Esophagus muscularis mucosa (tissue), 4 donors: ENCODE data around the gene PSG11. TPM values are rescaled to one million over a fixed set of nuclear protein-coding genes. Genes with fewer than 3 reads are reported as not detected.
"Not testable (repeated sequence)": the region's sequence is repeated elsewhere in the genome, so short reads cannot be mapped to it uniquely, and the experiment has no call there.

Experiments used
- DNase-seq: peaks from one replicate; pipeline ENCODE4 v3.0.0-alpha.2; 2017; ENCODE audit errors: extremely low spot score
- H3K27ac ChIP-seq, 4 donors: fragments of 200-600 bp; sonication (generic); replicated peaks in 1 of 4; 1 replicate in 3 of 4; 2 replicates in 1 of 4; pipeline ENCODE4 v1.5.1; 2016 to 2019; ENCODE audit warnings: mild to moderate bottlenecking in 1 of 4
- H3K27me3 ChIP-seq, 4 donors: fragments of 200-600 bp; sonication (generic); one replicate each; pipeline versions ENCODE4 v1.5.1 to v1.6.0; 2016 to 2019
- H3K36me3 ChIP-seq, 4 donors: fragments of 200-600 bp; sonication (generic); one replicate each; pipeline ENCODE4 v1.5.1; 2016 to 2019
- H3K4me1 ChIP-seq, 4 donors: fragments of 200-600 bp; sonication (generic); one replicate each; pipeline ENCODE4 v1.5.1; 2016 to 2019
- H3K4me3 ChIP-seq, 4 donors: fragments of 200-600 bp; sonication (generic); 1 replicate in 2 of 4; 2 replicates in 2 of 4; pipeline ENCODE4 v1.5.1; 2016 to 2019; ENCODE audit warnings: mild to moderate bottlenecking in 4 of 4, moderate library complexity in 1 of 4
- H3K9me3 ChIP-seq, 4 donors: fragments of 200-600 bp; sonication (generic); 1 replicate in 3 of 4; 2 replicates in 1 of 4; pipeline ENCODE4 v1.5.1; 2016 to 2019
- CTCF ChIP-seq, 3 experiments: fragments of 200-600 bp in 2 of 3; fragments of 450-650 bp in 1 of 3; sonication (generic) in 2 of 3; IDR thresholded peaks; one replicate each; pipeline ENCODE4 v1.5.1; 2017 to 2019; ENCODE audit warnings: antibody characterized with exemption in 3 of 3, mild to moderate bottlenecking in 2 of 3, moderate library complexity in 1 of 3
- EP300 ChIP-seq: sonication (generic); formaldehyde crosslinking; IDR thresholded peaks from one replicate; pipeline ENCODE4 v1.6.1; 2017; ENCODE audit warnings: antibody characterized with exemption
- POLR2A ChIP-seq: fragments of 450-650 bp; IDR thresholded peaks from one replicate; pipeline ENCODE4 v1.6.1; 2017; ENCODE audit warnings: antibody characterized with exemption, moderate library complexity, mild to moderate bottlenecking, low read depth
- POLR2AphosphoS5 ChIP-seq, 2 donors: sonication (generic); formaldehyde crosslinking; IDR thresholded peaks; one replicate each; pipeline ENCODE4 v1.6.1; 2017; ENCODE audit warnings: antibody characterized with exemption in 2 of 2
- WGBS: methylation state at CpG from one replicate; pipeline ENCODE4 v1.1.5; 2018; 5-methylcytosine and 5-hydroxymethylcytosine counted together
- intact Hi-C: fragments of 100-400 bp; cut with DNase I; formaldehyde crosslinking; loops from one replicate; pipeline ENCODE4 v1.15.1; 2023
- total RNA-seq, 4 donors: library from RNA; depleted of rRNA; stranded (reverse); fragments of >200 nt; gene quantifications; one replicate each; pipeline versions ENCODE4 v1.1.0 to v1.2.1, GENCODE V29; 2016

PSG11 gene
- total RNA-seq, 4 donors from 2014 or later = not detected

GRCh38 chr19:42989851-42990250 lies 36.4 kb downstream of the PSG11 start:
- Histone ChIP-seq H3K36me3 (no peaks in the 10 kb centered on the region), H3K4me1 (no peaks in the 10 kb centered on the region), H3K27me3 (peaks cover 0 to 9% (median 0%) of the 10 kb centered on the region in 4 donors), H3K4me3 (no peak overlapping the region), H3K27ac (no peak overlapping the region), H3K9me3 (no peaks in the 10 kb centered on the region)
- WGBS = 34% methylated on average over 7 of the region's 7 CpGs
- intact Hi-C loops = no loop called here
- no peak for DNase-seq
- TF ChIP-seq POLR2AphosphoS5 (IDR thresholded peaks at IDR 0.05) (no peak), CTCF (IDR thresholded peaks at IDR 0.05) (no peak), POLR2A (no peak), EP300 (no peak)

GRCh38 chr19:42989186-42989585 lies 37.1 kb downstream of the PSG11 start:
- H3K4me1 ChIP-seq, intact Hi-C loops, DNase-seq, H3K4me3 ChIP-seq, H3K36me3 ChIP-seq, H3K27me3 ChIP-seq, H3K27ac ChIP-seq, H3K9me3 ChIP-seq: not testable (repeated sequence)
- WGBS = 82% methylated on average over 4 of the region's 4 CpGs

GRCh38 chr19:42988206-42988605 lies 38.1 kb downstream of the PSG11 start:
- 73% methylated on average over 1 of the region's 1 CpG for WGBS

GRCh38 chr19:42985588-42985987 lies 40.7 kb downstream of the PSG11 start:
- WGBS = 61% methylated on average over 4 of the region's 4 CpGs
- TF ChIP-seq CTCF (IDR thresholded peaks at IDR 0.05) = no peak
- no peak for TF ChIP-seq POLR2A
- no peak for TF ChIP-seq EP300
- TF ChIP-seq POLR2AphosphoS5 (IDR thresholded peaks at IDR 0.05) = no peak

More at GRCh38 chr19:42988206-42988605, 38.1 kb downstream of the PSG11 start:
- intact Hi-C loops, H3K9me3 ChIP-seq, H3K4me3 ChIP-seq, H3K36me3 ChIP-seq, DNase-seq, H3K27ac ChIP-seq, H3K27me3 ChIP-seq, H3K4me1 ChIP-seq: not testable (repeated sequence)

GRCh38 chr19:42982111-42982510 lies 44.2 kb downstream of the PSG11 start:
- intact Hi-C loops, H3K4me1 ChIP-seq, H3K27ac ChIP-seq, H3K27me3 ChIP-seq, H3K4me3 ChIP-seq, H3K36me3 ChIP-seq, DNase-seq, H3K9me3 ChIP-seq: not testable (repeated sequence)

More at GRCh38 chr19:42985588-42985987, 40.7 kb downstream of the PSG11 start:
- intact Hi-C loops = no loop called here
- Histone ChIP-seq H3K9me3 (no peaks in the 10 kb centered on the region), H3K27me3 (peaks cover 0 to 9% (median 0%) of the 10 kb centered on the region in 4 donors), H3K4me1 (no peaks in the 10 kb centered on the region), H3K36me3 (no peaks in the 10 kb centered on the region), H3K4me3 (no peak overlapping the region), H3K27ac (no peak overlapping the region)
- DNase-seq = no peak

GRCh38 chr19:42971451-42971850 lies 54.8 kb downstream of the PSG11 start:
- H3K27ac ChIP-seq, H3K9me3 ChIP-seq, intact Hi-C loops, H3K4me1 ChIP-seq, DNase-seq, H3K27me3 ChIP-seq, H3K36me3 ChIP-seq, H3K4me3 ChIP-seq: not testable (repeated sequence)
- WGBS = 93% methylated on average over 5 of the region's 5 CpGs

GRCh38 chr19:42965176-42965575 lies 61.1 kb downstream of the PSG11 start:
- intact Hi-C loops = no loop called here
- Histone ChIP-seq H3K9me3 (no peaks in the 10 kb centered on the region), H3K4me1 (no peaks in the 10 kb centered on the region), H3K27me3 (no peaks in the 10 kb centered on the region), H3K4me3 (no peak overlapping the region), H3K27ac (no peak overlapping the region), H3K36me3 (no peaks in the 10 kb centered on the region)
- 67% methylated on average over 2 of the region's 2 CpGs for WGBS
- TF ChIP-seq CTCF (IDR thresholded peaks at IDR 0.05) (no peak), EP300 (no peak), POLR2AphosphoS5 (IDR thresholded peaks at IDR 0.05) (no peak), POLR2A (no peak)
- no peak for DNase-seq
